CD4-positive, CD25-positive, alpha-beta regulatory T cell (primary cell): ENCODE measurements around the gene SEMA5B. TPM values are rescaled to one million over a fixed set of nuclear protein-coding genes. Genes with fewer than 3 reads are reported as not detected.

ENCODE experiments used
- ATAC-seq, 2 donors: fragments of 150-1000 bp; cut with Tn5 transposase; one replicate each; pipeline ENCODE4 v1.10.0; 2021; ENCODE audit warnings: low read depth in 2 of 2, moderate number of reproducible peaks in 2 of 2, moderate library complexity in 1 of 2
- DNase-seq, 3 donors: peaks; one replicate each; pipeline versions ENCODE4 v3.0.0 to v3.0.0-alpha.2; 2012 to 2022; ENCODE audit warnings: mixed read lengths in 1 of 3
- H3K27ac ChIP-seq: one replicate; pipeline ENCODE4 v1.7.0; 2013; ENCODE audit warnings: mild to moderate bottlenecking, low read length; ENCODE audit not compliant: insufficient read depth, poor library complexity, severe bottlenecking
- H3K27me3 ChIP-seq: one replicate; pipeline ENCODE4 v1.7.0; 2013; ENCODE audit warnings: low read length; ENCODE audit not compliant: control insufficient read depth, insufficient read depth
- H3K36me3 ChIP-seq: one replicate; pipeline ENCODE4 v1.7.0; 2013; ENCODE audit warnings: mild to moderate bottlenecking, low read length, moderate library complexity; ENCODE audit not compliant: control insufficient read depth, insufficient read depth
- H3K4me1 ChIP-seq: 2 replicates; pipeline ENCODE4 v1.7.0; 2013; ENCODE audit warnings: mild to moderate bottlenecking, low read length; ENCODE audit not compliant: insufficient read depth, control insufficient read depth, poor library complexity, severe bottlenecking
- H3K4me3 ChIP-seq: one replicate; pipeline ENCODE4 v1.7.0; 2013; ENCODE audit warnings: low read depth, mild to moderate bottlenecking, low read length, moderate library complexity
- H3K9me3 ChIP-seq, 2 experiments: 1 replicate in 1 of 2; 2 replicates in 1 of 2; pipeline ENCODE4 v1.7.0; 2013; ENCODE audit warnings: low read length in 2 of 2, mild to moderate bottlenecking in 1 of 2, moderate library complexity in 1 of 2; ENCODE audit not compliant: control insufficient read depth in 2 of 2
- H3K27ac Mint-ChIP-seq, 3 donors: one replicate each; pipeline ENCODE4 v1.8.0; 2020 to 2022; ENCODE audit warnings: mild to moderate bottlenecking in 3 of 3, mixed read lengths in 3 of 3, moderate library complexity in 2 of 3
- H3K27me3 Mint-ChIP-seq: one replicate; pipeline ENCODE4 v1.8.0; 2022; ENCODE audit warnings: mild to moderate bottlenecking, mixed read lengths
- H3K36me3 Mint-ChIP-seq: one replicate; pipeline ENCODE4 v1.8.0; 2020; ENCODE audit warnings: mixed read lengths
- H3K4me1 Mint-ChIP-seq, 4 donors: one replicate each; pipeline ENCODE4 v1.8.0; 2020 to 2022; ENCODE audit warnings: mixed read lengths in 4 of 4, mild to moderate bottlenecking in 1 of 4
- H3K4me3 Mint-ChIP-seq, 4 donors: one replicate each; pipeline ENCODE4 v1.8.0; 2020 to 2022; ENCODE audit warnings: mild to moderate bottlenecking in 4 of 4, mixed read lengths in 4 of 4, moderate library complexity in 3 of 4
- H3K9me3 Mint-ChIP-seq, 7 donors: one replicate each; pipeline ENCODE4 v1.8.0; 2020 to 2022; ENCODE audit warnings: mixed read lengths in 7 of 7, mild to moderate bottlenecking in 3 of 7, moderate library complexity in 2 of 7
- polyA plus RNA-seq, 4 donors: library from polyadenylated mRNA; unstranded; fragments of 300-500 nt; fragmentation: Illumina TruSeq; gene quantifications; one replicate each; pipeline ENCODE4 v1.2.3, GENCODE V29; 2021
- total RNA-seq: library from RNA; stranded (reverse); gene quantifications from one replicate; pipeline ENCODE4 v1.2.3, GENCODE V29; 2022

The SEMA5B gene
- total and polyA plus RNA-seq, 5 donors from 2014 or later = 0.50 TPM; not detected in 4

DNA sequence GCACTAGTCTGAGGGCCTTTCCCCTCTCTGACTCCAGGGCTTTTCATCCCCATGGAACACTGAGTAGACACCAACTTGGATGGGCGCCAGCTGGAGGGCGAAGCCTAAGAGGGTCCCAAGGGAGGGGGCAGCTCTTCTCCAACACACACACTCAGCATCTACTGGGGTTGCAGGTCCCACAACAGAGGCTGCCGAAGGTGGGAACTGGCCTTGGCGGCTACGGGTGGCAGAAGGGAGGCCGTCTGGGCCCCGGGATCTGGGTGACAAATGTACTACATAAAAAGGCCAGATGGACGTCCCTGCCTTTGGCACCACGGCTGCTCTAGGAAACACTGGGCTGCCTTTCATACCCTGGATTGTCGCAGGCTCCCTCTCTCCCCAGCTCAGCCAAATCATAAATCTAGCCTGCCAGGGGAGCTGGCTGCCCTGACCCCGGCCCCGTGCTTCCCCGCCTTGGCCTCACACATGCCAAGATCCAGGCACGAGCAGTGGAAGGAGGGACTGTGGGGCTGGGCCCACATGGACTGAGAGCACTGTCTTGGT, 31.5 kb downstream of the SEMA5B start:
- Mint-ChIP-seq H3K4me3 (no peak overlapping the region), H3K4me1 (peaks cover 0 to 2% (median 0%) of the 10 kb centered on the region in 4 donors), H3K27me3 (peaks cover 28% of the 10 kb centered on the region), H3K36me3 (no peaks in the 10 kb centered on the region), H3K9me3 (peaks cover 0 to 2% (median 0%) of the 10 kb centered on the region in 7 donors), H3K27ac (no peak overlapping the region)
- H3K27me3 ChIP-seq = no peaks in the 10 kb centered on the region
- H3K36me3 ChIP-seq = no peaks in the 10 kb centered on the region
- H3K4me1 ChIP-seq = no peaks in the 10 kb centered on the region
- ATAC-seq (no peak), DNase-seq (no peak)
- H3K27ac ChIP-seq = no peak overlapping the region
- H3K9me3 ChIP-seq = no peaks in the 10 kb centered on the region
- H3K4me3 ChIP-seq = no peak overlapping the region

GRCh38 chr3:122994954-122995353, 32.6 kb downstream of the SEMA5B start:
- peaks cover 0 to 2% (median 0%) of the 10 kb centered on the region in 7 donors for H3K9me3 Mint-ChIP-seq
- H3K36me3 Mint-ChIP-seq = no peaks in the 10 kb centered on the region
- no peak for DNase-seq
- Histone ChIP-seq H3K4me1 (no peaks in the 10 kb centered on the region), H3K9me3 (no peaks in the 10 kb centered on the region), H3K27ac (no peak overlapping the region), H3K27me3 (no peaks in the 10 kb centered on the region), H3K36me3 (no peaks in the 10 kb centered on the region), H3K4me3 (no peak overlapping the region)
- H3K27me3 Mint-ChIP-seq = peaks cover 31% of the 10 kb centered on the region
- no peak for ATAC-seq
- no peak overlapping the region for H3K27ac Mint-ChIP-seq
- H3K4me3 Mint-ChIP-seq = no peak overlapping the region
- peaks cover 0 to 2% (median 0%) of the 10 kb centered on the region in 4 donors for H3K4me1 Mint-ChIP-seq

- Histone ChIP-seq H3K4me3 (no peak overlapping the region), H3K36me3 (no peaks in the 10 kb centered on the region), H3K9me3 (no peaks in the 10 kb centered on the region), H3K27me3 (peaks cover 2% of the 10 kb centered on the region), H3K4me1 (no peaks in the 10 kb centered on the region), H3K27ac (no peak overlapping the region)
- no peak for ATAC-seq
- Mint-ChIP-seq H3K4me1 (peaks cover 0 to 2% (median 0%) of the 10 kb centered on the region in 4 donors), H3K9me3 (peaks cover 0 to 2% (median 0%) of the 10 kb centered on the region in 7 donors), H3K27me3 (peaks cover 36% of the 10 kb centered on the region), H3K27ac (no peak overlapping the region), H3K4me3 (no peak overlapping the region), H3K36me3 (no peaks in the 10 kb centered on the region)
- DNase-seq = no peak
Measured at GRCh38 chr3:122993124-122993978, 34.2 kb downstream of the SEMA5B start.

DNA sequence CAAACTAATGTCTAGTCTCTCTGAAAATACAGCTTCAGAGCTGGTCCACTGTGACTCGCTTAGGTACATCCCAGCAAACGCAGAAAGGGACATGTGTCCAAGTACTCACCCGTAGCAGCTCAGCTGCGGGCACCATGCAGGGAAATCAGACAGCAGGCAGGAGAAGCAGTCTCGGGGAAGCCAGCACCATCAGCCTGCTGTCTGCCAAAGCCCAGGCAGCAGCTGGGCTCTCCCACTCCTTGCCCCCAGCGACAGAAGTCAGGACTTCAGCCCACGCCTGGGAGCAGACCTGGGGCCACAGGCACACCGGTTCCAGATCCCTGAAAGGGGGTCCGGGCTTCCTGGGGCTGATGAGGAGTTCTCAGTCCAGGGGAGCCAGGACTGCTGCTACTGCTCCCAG, 34.9 kb downstream of the SEMA5B start:
- no peak overlapping the region for H3K27ac Mint-ChIP-seq

DNA sequence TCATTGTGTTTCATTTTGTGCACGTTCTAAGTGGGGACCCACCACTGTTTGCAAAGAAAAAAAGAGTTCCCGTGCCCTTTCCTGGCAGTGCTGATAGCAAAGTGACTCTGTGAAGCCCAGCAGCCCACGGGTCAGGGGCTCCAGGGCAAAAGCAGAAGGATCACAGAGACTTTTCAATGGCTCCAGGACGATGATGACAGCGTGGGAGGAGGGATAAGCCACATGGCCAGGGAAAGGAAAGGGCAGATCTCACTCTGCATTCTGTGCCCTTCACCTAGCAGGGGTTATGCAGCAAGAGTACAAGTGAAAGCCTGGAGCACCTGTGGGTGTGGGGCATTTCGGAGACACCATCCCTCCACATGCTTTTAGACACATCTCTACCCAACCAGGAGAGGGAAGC, 35.4 kb downstream of the SEMA5B start:
- H3K27ac Mint-ChIP-seq = no peak overlapping the region
- DNase-seq (no peak), ATAC-seq (no peak)
- no peaks in the 10 kb centered on the region for H3K9me3 Mint-ChIP-seq
- Histone ChIP-seq H3K4me3 (no peak overlapping the region), H3K27ac (no peak overlapping the region), H3K36me3 (no peaks in the 10 kb centered on the region), H3K4me1 (no peaks in the 10 kb centered on the region), H3K27me3 (peaks cover 6% of the 10 kb centered on the region), H3K9me3 (no peaks in the 10 kb centered on the region)
- peaks cover 41% of the 10 kb centered on the region for H3K27me3 Mint-ChIP-seq
- H3K4me3 Mint-ChIP-seq = no peak overlapping the region
- H3K4me1 Mint-ChIP-seq = peaks cover 0 to 2% (median 0%) of the 10 kb centered on the region in 4 donors
- H3K36me3 Mint-ChIP-seq = no peaks in the 10 kb centered on the region

More for the DNA sequence above, 34.9 kb downstream of the SEMA5B start:
- ATAC-seq = no peak
- no peak overlapping the region for H3K4me3 ChIP-seq
- no peak overlapping the region for H3K27ac ChIP-seq
- no peaks in the 10 kb centered on the region for H3K9me3 Mint-ChIP-seq
- H3K4me1 ChIP-seq = no peaks in the 10 kb centered on the region
- H3K9me3 ChIP-seq = no peaks in the 10 kb centered on the region
- H3K27me3 ChIP-seq = peaks cover 5% of the 10 kb centered on the region
- H3K4me3 Mint-ChIP-seq = no peak overlapping the region
- DNase-seq = no peak
- H3K27me3 Mint-ChIP-seq = peaks cover 41% of the 10 kb centered on the region
- H3K4me1 Mint-ChIP-seq = peaks cover 0 to 2% (median 0%) of the 10 kb centered on the region in 4 donors
- no peaks in the 10 kb centered on the region for H3K36me3 ChIP-seq
- H3K36me3 Mint-ChIP-seq = no peaks in the 10 kb centered on the region

DNA sequence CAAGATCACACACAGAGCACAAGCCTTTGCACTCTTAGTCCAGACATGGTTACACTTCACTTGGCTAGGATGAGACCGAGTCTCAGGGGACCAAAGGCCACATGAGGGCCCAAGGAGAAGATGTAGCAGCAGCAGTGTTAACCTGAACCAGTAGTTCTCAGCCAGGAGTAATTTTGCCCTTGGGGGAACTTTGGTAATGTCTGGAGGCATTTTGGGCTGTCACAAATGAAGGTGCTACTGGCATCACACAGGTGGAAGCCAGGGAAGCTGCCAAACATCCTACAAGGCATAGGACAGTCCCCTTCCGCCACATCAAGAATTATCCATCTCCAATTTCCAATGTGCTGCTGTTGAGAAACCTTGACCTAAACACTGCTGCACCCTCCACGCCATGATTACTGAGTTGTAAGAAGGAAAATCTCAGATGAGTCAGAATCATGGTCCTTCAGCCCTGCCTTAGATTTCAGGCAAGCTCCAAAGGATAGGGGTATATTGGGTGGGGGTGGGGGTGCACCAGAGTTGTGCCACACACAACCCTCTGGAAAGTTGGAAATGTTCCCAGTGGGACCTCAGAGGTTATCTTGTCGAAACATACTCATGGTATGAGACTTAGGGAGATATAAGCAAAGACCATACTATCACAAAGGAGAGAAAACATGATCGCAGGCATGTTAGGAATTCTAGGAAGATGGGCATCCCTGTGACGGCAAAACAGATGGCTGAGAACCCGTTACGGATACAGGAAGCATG, 36.2 kb downstream of the SEMA5B start:
- H3K36me3 ChIP-seq = no peaks in the 10 kb centered on the region
- H3K27me3 Mint-ChIP-seq = peaks cover 47% of the 10 kb centered on the region
- DNase-seq (no peak), ATAC-seq (no peak)
- no peaks in the 10 kb centered on the region for H3K36me3 Mint-ChIP-seq
- H3K4me3 ChIP-seq = no peak overlapping the region
- H3K27me3 ChIP-seq = peaks cover 6% of the 10 kb centered on the region
- H3K27ac Mint-ChIP-seq = no peak overlapping the region
- peaks cover 0 to 2% (median 0%) of the 10 kb centered on the region in 4 donors for H3K4me1 Mint-ChIP-seq
- H3K9me3 Mint-ChIP-seq = no peaks in the 10 kb centered on the region
- H3K4me1 ChIP-seq = no peaks in the 10 kb centered on the region
- no peak overlapping the region for H3K4me3 Mint-ChIP-seq
- H3K9me3 ChIP-seq = no peaks in the 10 kb centered on the region
- H3K27ac ChIP-seq = no peak overlapping the region

- Histone ChIP-seq H3K4me3 (no peak overlapping the region), H3K27me3 (peaks cover 6% of the 10 kb centered on the region), H3K36me3 (no peaks in the 10 kb centered on the region), H3K9me3 (no peaks in the 10 kb centered on the region), H3K27ac (no peak overlapping the region), H3K4me1 (no peaks in the 10 kb centered on the region)
- no peak overlapping the region for H3K27ac Mint-ChIP-seq
- ATAC-seq (no peak), DNase-seq (no peak)
- peaks cover 58% of the 10 kb centered on the region for H3K27me3 Mint-ChIP-seq
- no peaks in the 10 kb centered on the region for H3K36me3 Mint-ChIP-seq
- H3K9me3 Mint-ChIP-seq = no peaks in the 10 kb centered on the region
- H3K4me3 Mint-ChIP-seq = no peak overlapping the region
- H3K4me1 Mint-ChIP-seq = peaks cover 0 to 2% (median 0%) of the 10 kb centered on the region in 4 donors
Measured at GRCh38 chr3:122989856-122990575, 37.5 kb downstream of the SEMA5B start.
